CD14-positive monocyte (primary cell): ENCODE measurements around the gene TMED1. TPM values are rescaled to one million over a fixed set of nuclear protein-coding genes. Genes with fewer than 3 reads are reported as not detected.
A peak's percentile ranks its signal among the peaks of the same experiment; 100 is the strongest.

Experiments used
- DNase-seq, 3 donors: peaks; one replicate each; pipeline ENCODE4 v3.0.0-alpha.2; 2011 to 2022
- H2AFZ ChIP-seq: 2 replicates; pipeline ENCODE4 v1.6.0; 2012; ENCODE audit warnings: mild to moderate bottlenecking, low read depth, low read length, inconsistent platforms; ENCODE audit not compliant: insufficient read depth, poor library complexity, severe bottlenecking
- H3K27ac ChIP-seq, 2 donors: 1 replicate in 1 of 2; 2 replicates in 1 of 2; pipeline ENCODE4 v1.5.1; 2012 to 2013; ENCODE audit warnings: low read length in 2 of 2, control low read depth in 1 of 2, inconsistent platforms in 1 of 2, low read depth in 1 of 2, mild to moderate bottlenecking in 1 of 2
- H3K27me3 ChIP-seq, 2 donors: one replicate each; pipeline versions ENCODE4 v1.6.0 to v1.6.1; 2011 to 2013; ENCODE audit warnings: low read length in 2 of 2; ENCODE audit not compliant: control insufficient read depth in 2 of 2, insufficient read depth in 2 of 2
- H3K36me3 ChIP-seq, 2 donors: replicated peaks in 1 of 2; 1 replicate in 1 of 2; 2 replicates in 1 of 2; pipeline versions ENCODE4 v1.5.1 to v1.6.1; 2012 to 2013; ENCODE audit warnings: low read length in 2 of 2, control low read depth in 1 of 2, inconsistent platforms in 1 of 2, mild to moderate bottlenecking in 1 of 2; ENCODE audit not compliant: insufficient read depth in 2 of 2, control insufficient read depth in 1 of 2
- H3K4me1 ChIP-seq, 2 donors: 1 replicate in 1 of 2; 2 replicates in 1 of 2; pipeline versions ENCODE4 v1.5.1 to v1.6.1; 2012 to 2013; ENCODE audit warnings: low read length in 2 of 2, control low read depth in 1 of 2, inconsistent platforms in 1 of 2, mild to moderate bottlenecking in 1 of 2, moderate library complexity in 1 of 2; ENCODE audit not compliant: insufficient read depth in 2 of 2, control insufficient read depth in 1 of 2
- H3K4me2 ChIP-seq: replicated peaks from 2 replicates; pipeline ENCODE3; 2012; ENCODE audit warnings: low read length, moderate library complexity, mild to moderate bottlenecking; ENCODE audit not compliant: poor library complexity, severe bottlenecking; ENCODE audit errors: extremely low read depth
- H3K4me3 ChIP-seq, 3 experiments: fragments of 200-600 bp in 1 of 3; sonication (generic) in 1 of 3; replicated peaks in 1 of 3; 1 replicate in 2 of 3; 2 replicates in 1 of 3; pipeline ENCODE4 v1.5.1; 2011 to 2013; ENCODE audit warnings: low read length in 3 of 3, mild to moderate bottlenecking in 3 of 3, control low read depth in 2 of 3, low read depth in 2 of 3, inconsistent platforms in 1 of 3, moderate library complexity in 1 of 3
- H3K79me2 ChIP-seq: 2 replicates; pipeline ENCODE4 v1.6.0; 2012; ENCODE audit warnings: mild to moderate bottlenecking, control low read depth, inconsistent platforms, low read length, moderate library complexity; ENCODE audit not compliant: insufficient read depth
- H3K9ac ChIP-seq: 2 replicates; pipeline ENCODE4 v1.6.0; 2017; ENCODE audit warnings: low read length, mild to moderate bottlenecking; ENCODE audit not compliant: insufficient read depth, poor library complexity, severe bottlenecking
- H3K9me3 ChIP-seq, 2 donors: replicated peaks in 1 of 2; 1 replicate in 1 of 2; 2 replicates in 1 of 2; pipeline versions ENCODE4 v1.5.1 to v1.6.1; 2012 to 2013; ENCODE audit warnings: low read length in 2 of 2, control low read depth in 1 of 2; ENCODE audit not compliant: control insufficient read depth in 1 of 2, insufficient read depth in 1 of 2
- H4K20me1 ChIP-seq: 2 replicates; pipeline ENCODE4 v1.6.0; 2012; ENCODE audit warnings: mild to moderate bottlenecking, low read length, control low read depth, moderate library complexity; ENCODE audit not compliant: insufficient read depth
- H3K27ac Mint-ChIP-seq, 7 donors: one replicate each; pipeline ENCODE4 v1.8.0; 2020; ENCODE audit warnings: mild to moderate bottlenecking in 7 of 7, mixed read lengths in 7 of 7, moderate library complexity in 6 of 7, inconsistent platforms in 2 of 7
- H3K27me3 Mint-ChIP-seq, 3 donors: one replicate each; pipeline ENCODE4 v1.8.0; 2021 to 2022; ENCODE audit warnings: low read depth in 3 of 3, mild to moderate bottlenecking in 3 of 3, mixed read lengths in 3 of 3, moderate library complexity in 3 of 3, inconsistent platforms in 1 of 3
- H3K36me3 Mint-ChIP-seq, 2 donors: one replicate each; pipeline ENCODE4 v1.8.0; 2020; ENCODE audit warnings: mixed read lengths in 2 of 2, inconsistent platforms in 1 of 2, mild to moderate bottlenecking in 1 of 2
- H3K4me1 Mint-ChIP-seq: one replicate; pipeline ENCODE4 v1.8.0; 2020; ENCODE audit warnings: mild to moderate bottlenecking, mixed read lengths
- H3K4me3 Mint-ChIP-seq, 2 donors: one replicate each; pipeline ENCODE4 v1.8.0; 2020; ENCODE audit warnings: mild to moderate bottlenecking in 2 of 2, mixed read lengths in 2 of 2, moderate library complexity in 1 of 2
- H3K9me3 Mint-ChIP-seq, 7 donors: one replicate each; pipeline ENCODE4 v1.8.0; 2020 to 2022; ENCODE audit warnings: mixed read lengths in 7 of 7, mild to moderate bottlenecking in 6 of 7, moderate library complexity in 6 of 7, inconsistent platforms in 2 of 7
- CTCF ChIP-seq: fragments of 200-600 bp; IDR thresholded peaks from one replicate; pipeline ENCODE4 v1.8.0; 2022; ENCODE audit warnings: antibody characterized with exemption, mild to moderate bottlenecking
- WGBS: methylation state at CpG from one replicate; pipeline ENCODE4 v1.1.5; 2013; ENCODE audit warnings: missing lambda C conversion rate; ENCODE audit not compliant: insufficient coverage; 5-methylcytosine and 5-hydroxymethylcytosine counted together
- intact Hi-C, 2 donors: fragments of 100-400 bp; cut with micrococcal nuclease; formaldehyde crosslinking; loops; one replicate each; pipeline versions ENCODE4 v1.15.0 to v1.15.1; 2023
- polyA plus RNA-seq, 3 donors: library from polyadenylated mRNA; depleted of rRNA in 1 of 3; unstranded in 2 of 3; stranded (reverse) in 1 of 3; fragments of 300-500 nt in 2 of 3; fragments of >200 nt in 1 of 3; fragmentation: Illumina TruSeq in 2 of 3; gene quantifications; 1 replicate in 2 of 3; 2 replicates in 1 of 3; pipeline ENCODE4 v1.2.3, GENCODE V29; 2012 to 2021

TMED1 gene
- polyA plus RNA-seq, 3 donors: 23.2 to 56.7 (median 51.3) TPM

GRCh38 chr19:10819124-10820060 is 16.6 kb downstream of the TMED1 start:
- TF ChIP-seq CTCF: no peak
- Mint-ChIP-seq H3K4me3 (peak overlapping the region in 1 of 2 donors; percentile 34), H3K9me3 (peaks cover 0 to 8% (median 0%) of the 10 kb centered on the region in 7 donors), H3K36me3 (peaks cover 63 to 92% of the 10 kb centered on the region in 2 donors), H3K27ac (peak overlapping the region in 3 of 7 donors; percentile 42 to 53 (median 50)), H3K4me1 (peaks cover 14% of the 10 kb centered on the region), H3K27me3 (no peaks in the 10 kb centered on the region)
- H4K20me1 ChIP-seq: no peaks in the 10 kb centered on the region
- H3K4me3 ChIP-seq: no peak overlapping the region
- H3K9me3 ChIP-seq: no peaks in the 10 kb centered on the region
- WGBS: 97% methylated on average over 18 of the region's 27 CpGs
- DNase-seq: no peak
- peaks cover 17% of the 10 kb centered on the region for H3K79me2 ChIP-seq
- no peak overlapping the region for H3K4me2 ChIP-seq
- peak overlapping the region in 1 of 2 donors; percentile 58 for H3K27ac ChIP-seq
- H3K36me3 ChIP-seq: peaks cover 63 to 78% of the 10 kb centered on the region in 2 donors
- no peaks in the 10 kb centered on the region for H3K27me3 ChIP-seq
- intact Hi-C loops: no loop called here
- H2AFZ ChIP-seq: no peak overlapping the region
- H3K9ac ChIP-seq: no peak overlapping the region
- peaks cover 14 to 15% of the 10 kb centered on the region in 2 donors for H3K4me1 ChIP-seq

- no peak overlapping the region for H2AFZ ChIP-seq
- no peak overlapping the region for H3K4me2 ChIP-seq
- WGBS: 88% methylated on average over 18 of the region's 19 CpGs
- H3K4me1 ChIP-seq: peaks cover 23% of the 10 kb centered on the region in 2 donors
- H3K36me3 Mint-ChIP-seq: peaks cover 55 to 88% of the 10 kb centered on the region in 2 donors
- peaks cover 55 to 69% of the 10 kb centered on the region in 2 donors for H3K36me3 ChIP-seq
- intact Hi-C loops: no loop called here
- peak overlapping the region in 1 of 2 donors; percentile 24 for H3K27ac ChIP-seq
- DNase-seq: no peak
- H3K79me2 ChIP-seq: peaks cover 17% of the 10 kb centered on the region
- H3K27ac Mint-ChIP-seq: peak overlapping the region in 2 of 7 donors; percentile 22 to 57
- no peak overlapping the region for H3K4me3 ChIP-seq
- H3K9ac ChIP-seq: no peak overlapping the region
- no peak for TF ChIP-seq CTCF
- no peaks in the 10 kb centered on the region for H3K27me3 Mint-ChIP-seq
- peaks cover 0 to 9% (median 0%) of the 10 kb centered on the region in 7 donors for H3K9me3 Mint-ChIP-seq
- peaks cover 23% of the 10 kb centered on the region for H3K4me1 Mint-ChIP-seq
- no peaks in the 10 kb centered on the region for H4K20me1 ChIP-seq
- H3K9me3 ChIP-seq: no peaks in the 10 kb centered on the region
- no peak overlapping the region for H3K4me3 Mint-ChIP-seq
- no peaks in the 10 kb centered on the region for H3K27me3 ChIP-seq
These were observed 17.5 kb downstream of the TMED1 start for GRCh38 chr19:10818301-10819123.
